Transverse colon (tissue), 4 donors: ENCODE results near the gene SLC8A3. TPM values are rescaled to one million over a fixed set of nuclear protein-coding genes. Genes with fewer than 3 reads are reported as not detected.

Experiments used
- DNase-seq: peaks from one replicate; pipeline ENCODE4 v3.0.0-alpha.2; 2019
- H3K27ac ChIP-seq, 4 donors: fragments of 200-600 bp; sonication (generic); 2 replicates each; pipeline ENCODE4 v1.5.1; 2016 to 2018; ENCODE audit warnings: inconsistent platforms in 4 of 4
- H3K27me3 ChIP-seq: fragments of 200-600 bp; sonication (generic); 2 replicates; pipeline ENCODE4 v1.5.1; 2017; ENCODE audit warnings: inconsistent platforms
- H3K36me3 ChIP-seq, 4 donors: fragments of 200-600 bp; sonication (generic); 2 replicates each; pipeline ENCODE4 v1.5.1; 2017 to 2019; ENCODE audit warnings: inconsistent platforms in 4 of 4
- H3K4me1 ChIP-seq, 4 donors: fragments of 200-600 bp; sonication (generic); 2 replicates each; pipeline ENCODE4 v1.5.1; 2017 to 2020; ENCODE audit warnings: inconsistent platforms in 4 of 4
- H3K4me3 ChIP-seq, 4 donors: fragments of 200-600 bp; sonication (generic); 1 replicate in 1 of 4; 2 replicates in 3 of 4; pipeline versions ENCODE4 v1.5.1 to v1.6.1; 2017 to 2019; ENCODE audit warnings: inconsistent platforms in 4 of 4
- H3K9me3 ChIP-seq, 2 donors: fragments of 200-600 bp; sonication (generic); 2 replicates each; pipeline ENCODE4 v1.5.1; 2017 to 2019; ENCODE audit warnings: inconsistent platforms in 2 of 2
- CTCF ChIP-seq, 5 experiments: fragments of 200-600 bp in 3 of 5; fragments of 450-650 bp in 2 of 5; sonication (generic) in 3 of 5; IDR thresholded peaks; 1 replicate in 2 of 5; 2 replicates in 3 of 5; pipeline ENCODE4 v1.5.1; 2016 to 2017; ENCODE audit warnings: antibody characterized with exemption in 5 of 5, inconsistent platforms in 3 of 5, mild to moderate bottlenecking in 2 of 5, moderate library complexity in 1 of 5
- EP300 ChIP-seq: sonication (generic); formaldehyde crosslinking; IDR thresholded peaks from one replicate; pipeline ENCODE4 v1.6.1; 2017; ENCODE audit warnings: antibody characterized with exemption, low read depth
- POLR2A ChIP-seq: fragments of 450-650 bp; IDR thresholded peaks from one replicate; pipeline ENCODE4 v1.6.1; 2016; ENCODE audit warnings: antibody characterized with exemption, mild to moderate bottlenecking, moderate library complexity
- POLR2AphosphoS5 ChIP-seq, 3 donors: sonication (generic); formaldehyde crosslinking; IDR thresholded peaks; one replicate each; pipeline ENCODE4 v1.6.1; 2016; ENCODE audit warnings: antibody characterized with exemption in 3 of 3
- WGBS, 2 donors: methylation state at CpG; one replicate each; pipeline ENCODE4 v1.1.5; 2018; ENCODE audit warnings: low coverage in 1 of 2; 5-methylcytosine and 5-hydroxymethylcytosine counted together
- in situ Hi-C, 4 donors: fragments of 200-750 bp; cut with MboI; loops; one replicate each; pipeline versions ENCODE4 v1.15.0 to v1.15.1; 2017; ENCODE audit warnings: low sequenced_read_pairs in 3 of 4, low pct_ligation_motif_present in 1 of 4, low pct_unique_long_range_greater_than_20kb in 1 of 4
- intact Hi-C: fragments of 100-400 bp; cut with DNase I; formaldehyde crosslinking; loops from one replicate; pipeline ENCODE4 v1.15.1; 2023; ENCODE audit warnings: low total_unique reads
- total RNA-seq, 4 donors: library from RNA; depleted of rRNA; stranded (reverse); fragments of >200 nt; gene quantifications; one replicate each; pipeline ENCODE4 v1.1.0, GENCODE V29; 2016

The SLC8A3 gene
- total RNA-seq, 4 donors from 2014 or later = 0.27 to 1.9 (median 0.32) TPM; not detected in 1

DNA sequence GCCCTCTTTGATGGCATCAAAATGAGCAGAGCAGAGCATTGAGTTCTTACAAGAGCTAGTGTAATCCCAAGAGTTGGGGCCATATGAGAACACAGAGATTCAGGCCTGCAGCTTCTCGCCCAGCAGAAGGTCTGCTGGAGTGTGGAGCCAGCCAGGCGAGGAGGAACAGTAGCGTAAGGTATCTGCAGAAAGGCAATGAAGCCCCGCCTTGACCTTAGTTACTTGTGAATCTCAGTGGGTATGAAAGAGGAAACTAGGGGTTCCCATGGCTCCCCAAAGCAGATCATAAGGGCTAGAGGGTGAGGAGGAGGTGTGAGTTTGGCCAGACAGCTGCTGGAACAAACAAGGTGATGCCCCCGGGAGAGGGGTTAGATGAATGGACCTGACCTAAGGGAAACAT lies 49.4 kb downstream of the SLC8A3 start:
- H3K36me3 ChIP-seq = no peaks in the 10 kb centered on the region
- H3K27ac ChIP-seq = no peak overlapping the region
- no peaks in the 10 kb centered on the region for H3K4me1 ChIP-seq
- TF ChIP-seq POLR2AphosphoS5 (IDR thresholded peaks at IDR 0.05) = no peak
- no peak for TF ChIP-seq POLR2A
- TF ChIP-seq CTCF (IDR thresholded peaks at IDR 0.05) = no peak
- no peak for TF ChIP-seq EP300
- H3K9me3 ChIP-seq = no peaks in the 10 kb centered on the region
- 80% methylated on average over 5 of the region's 5 CpGs; no CpG with 5 or more reads in 1 of the 2 donors for WGBS, 2 donors
- intact Hi-C loops = no loop called here
- no peak for DNase-seq
- no peaks in the 10 kb centered on the region for H3K27me3 ChIP-seq
- no peak overlapping the region for H3K4me3 ChIP-seq
- in situ Hi-C loops = no loop called here

- intact Hi-C loops = no loop called here
Measured at GRCh38 chr14:70137788-70138187, 51.0 kb downstream of the SLC8A3 start.

GRCh38 chr14:70133461-70133860 lies 55.3 kb downstream of the SLC8A3 start:
- Histone ChIP-seq H3K4me1 (no peaks in the 10 kb centered on the region), H3K36me3 (no peaks in the 10 kb centered on the region), H3K27me3 (no peaks in the 10 kb centered on the region), H3K9me3 (no peaks in the 10 kb centered on the region), H3K4me3 (no peak overlapping the region), H3K27ac (no peak overlapping the region)
- in situ Hi-C loops (no loop called here), intact Hi-C loops (no loop called here)
- WGBS, 2 donors = 87 to 100% methylated on average over 2 of the region's 2 CpGs
- no peak for DNase-seq
- no peak for TF ChIP-seq CTCF (IDR thresholded peaks at IDR 0.05)
- no peak for TF ChIP-seq POLR2AphosphoS5 (IDR thresholded peaks at IDR 0.05)
- no peak for TF ChIP-seq EP300
- TF ChIP-seq POLR2A = no peak

More at GRCh38 chr14:70137788-70138187, 51.0 kb downstream of the SLC8A3 start:
- Histone ChIP-seq H3K27me3 (no peaks in the 10 kb centered on the region), H3K27ac (no peak overlapping the region), H3K9me3 (no peaks in the 10 kb centered on the region), H3K4me1 (no peaks in the 10 kb centered on the region), H3K36me3 (no peaks in the 10 kb centered on the region), H3K4me3 (no peak overlapping the region)
- in situ Hi-C loops = no loop called here
- DNase-seq = no peak
- TF ChIP-seq POLR2A (no peak), POLR2AphosphoS5 (IDR thresholded peaks at IDR 0.05) (no peak), EP300 (no peak), CTCF (IDR thresholded peaks at IDR 0.05) (no peak)
- WGBS, 2 donors = 69 to 71% methylated on average over 3 of the region's 3 CpGs

- TF ChIP-seq EP300 (no peak), CTCF (IDR thresholded peaks at IDR 0.05) (no peak), POLR2AphosphoS5 (IDR thresholded peaks at IDR 0.05) (no peak), POLR2A (no peak)
- Histone ChIP-seq H3K4me3 (no peak overlapping the region), H3K27me3 (no peaks in the 10 kb centered on the region), H3K9me3 (no peaks in the 10 kb centered on the region), H3K36me3 (no peaks in the 10 kb centered on the region), H3K27ac (no peak overlapping the region), H3K4me1 (no peaks in the 10 kb centered on the region)
- DNase-seq = no peak
- WGBS, 2 donors = 20 to 53% methylated on average over 1 of the region's 1 CpG
- in situ Hi-C loops (no loop called here), intact Hi-C loops (no loop called here)
Measured at GRCh38 chr14:70130482-70130881, 58.3 kb downstream of the SLC8A3 start.
